Lung (tissue), 12 donors: ENCODE results near the gene MCM10. TPM values are rescaled to one million over a fixed set of nuclear protein-coding genes. Genes with fewer than 3 reads are reported as not detected.

Source experiments
- ATAC-seq: fragments of 200-7000 bp; cut with Tn5 transposase; one replicate; pipeline ENCODE4 v1.9.1; 2020; ENCODE audit warnings: moderate number of reproducible peaks; ENCODE audit not compliant: insufficient read depth, low FRiP score
- DNase-seq, 3 donors: peaks; one replicate each; pipeline ENCODE4 v3.0.0-alpha.2; 2013 to 2017
- H3K27ac ChIP-seq, 2 donors: one replicate each; pipeline ENCODE4 v1.5.1; 2013; ENCODE audit warnings: mild to moderate bottlenecking in 2 of 2, moderate library complexity in 2 of 2, control low read depth in 1 of 2, inconsistent platforms in 1 of 2, low read depth in 1 of 2, low read length in 1 of 2
- H3K27me3 ChIP-seq, 3 donors: one replicate each; pipeline ENCODE4 v1.5.1; 2013; ENCODE audit warnings: low read length in 2 of 3; ENCODE audit not compliant: control insufficient read depth in 3 of 3, insufficient read depth in 3 of 3
- H3K36me3 ChIP-seq, 4 donors: one replicate each; pipeline ENCODE4 v1.5.1; 2013; ENCODE audit warnings: low read length in 4 of 4, mild to moderate bottlenecking in 1 of 4, moderate library complexity in 1 of 4; ENCODE audit not compliant: control insufficient read depth in 4 of 4, insufficient read depth in 4 of 4
- H3K4me1 ChIP-seq, 5 donors: one replicate each; pipeline ENCODE4 v1.5.1; 2013; ENCODE audit warnings: low read length in 5 of 5, mild to moderate bottlenecking in 2 of 5, moderate library complexity in 1 of 5; ENCODE audit not compliant: control insufficient read depth in 5 of 5, insufficient read depth in 5 of 5
- H3K4me3 ChIP-seq: one replicate; pipeline ENCODE4 v1.5.1; 2013; ENCODE audit warnings: mild to moderate bottlenecking, control low read depth, moderate library complexity
- H3K9ac ChIP-seq, 2 donors: one replicate each; pipeline ENCODE4 v1.5.1; 2013; ENCODE audit warnings: low read length in 2 of 2, control low read depth in 1 of 2; ENCODE audit not compliant: insufficient read depth in 1 of 2
- H3K9me3 ChIP-seq, 4 donors: one replicate each; pipeline ENCODE4 v1.5.1; 2013; ENCODE audit warnings: low read length in 3 of 4, mild to moderate bottlenecking in 1 of 4, moderate library complexity in 1 of 4; ENCODE audit not compliant: control insufficient read depth in 4 of 4, insufficient read depth in 3 of 4
- CTCF ChIP-seq: IDR thresholded peaks from 2 replicates; pipeline ENCODE4 v1.5.1; 2012; ENCODE audit warnings: mild to moderate bottlenecking; ENCODE audit errors: control extremely low read depth, extremely low read depth
- WGBS, 2 donors: extraction: QIAGEN DNeasy Blood & Tissue Kit; methylation state at CpG; one replicate each; pipeline ENCODE4 v1.1.7; 2013; 5-methylcytosine and 5-hydroxymethylcytosine counted together
- polyA plus RNA-seq, 2 donors: library from polyadenylated mRNA; stranded (reverse); fragments of 200-250 nt; gene quantifications; one replicate each; pipeline ENCODE4 v1.2.1, GENCODE V29; 2013
- total RNA-seq, 2 donors: library from RNA; depleted of rRNA in 1 of 2; stranded (reverse); fragments of >200 nt in 1 of 2; gene quantifications; one replicate each; pipeline ENCODE4 v1.2.1, GENCODE V29; 2014 to 2021
- donor health status: control.
- donor health status: control.
- donor health status: Bipolar disorder and iron deficiency.
- donor health status: healthy.
- donor health status: DM: yes; HTN: yes; CAD: no.

MCM10 gene
- total and polyA plus RNA-seq, 4 donors, result 0.54 to 1.8 (median 1.0) TPM

DNA sequence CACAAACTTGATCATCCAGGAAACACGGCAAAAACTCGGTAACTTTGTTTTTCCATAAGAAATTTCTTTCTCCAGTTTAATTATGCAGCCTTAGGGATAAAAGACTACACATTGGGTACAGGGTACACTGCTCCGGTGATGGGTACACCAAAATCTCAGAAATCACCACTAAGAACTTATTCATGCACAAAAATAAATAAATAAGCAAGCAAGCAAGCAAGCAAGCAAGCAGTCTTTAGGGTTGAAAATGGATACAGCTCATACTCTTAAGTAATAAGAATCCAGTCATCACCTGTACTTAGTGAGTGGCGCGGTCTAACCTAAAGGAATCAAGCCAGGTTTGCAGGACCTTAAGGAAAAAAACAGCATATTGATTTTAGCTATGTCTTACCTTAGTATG is 30.0 kb downstream of the MCM10 start:
- no peak for TF ChIP-seq CTCF
- 96 to 97% methylated on average over 5 of the region's 5 CpGs for whole genome bisulfite sequencing, 2 donors
- Histone ChIP-seq H3K27ac (no peak overlapping the region), H3K4me1 (peaks cover 0 to 37% (median 0%) of the 10 kb centered on the region in 5 donors), H3K36me3 (peaks cover 0 to 3% (median 0%) of the 10 kb centered on the region in 4 donors), H3K4me3 (no peak overlapping the region), H3K9ac (peak overlapping the region in 1 of 2 donors; percentile 16), H3K27me3 (no peaks in the 10 kb centered on the region), H3K9me3 (peaks cover 0 to 4% (median 0%) of the 10 kb centered on the region in 4 donors)
- ATAC-seq (no peak), DNase-seq (no peak)

DNA sequence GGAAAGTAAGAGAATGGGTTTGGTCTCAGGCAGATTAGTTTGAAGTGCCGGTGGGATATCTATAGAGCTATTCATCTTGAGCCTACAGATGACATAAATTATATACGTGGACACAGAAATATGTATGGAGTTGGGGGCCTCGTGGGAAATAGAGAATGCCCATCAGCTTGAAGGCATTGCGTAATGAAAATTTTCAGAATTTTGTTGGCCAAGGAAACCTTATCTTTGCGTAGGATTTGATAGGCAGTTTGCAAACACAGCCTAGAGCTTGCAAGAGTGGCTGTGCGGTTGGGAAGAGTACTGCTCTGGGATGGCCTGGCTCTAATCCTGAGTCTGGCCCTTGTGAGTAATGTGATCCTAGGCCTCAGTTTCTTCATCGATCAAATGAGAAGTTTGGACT is 32.3 kb downstream of the MCM10 start:
- WGBS, 2 donors, result 94 to 96% methylated on average over 7 of the region's 7 CpGs
- peak in 1 of 3 donors; percentile 18 for DNase-seq

DNA sequence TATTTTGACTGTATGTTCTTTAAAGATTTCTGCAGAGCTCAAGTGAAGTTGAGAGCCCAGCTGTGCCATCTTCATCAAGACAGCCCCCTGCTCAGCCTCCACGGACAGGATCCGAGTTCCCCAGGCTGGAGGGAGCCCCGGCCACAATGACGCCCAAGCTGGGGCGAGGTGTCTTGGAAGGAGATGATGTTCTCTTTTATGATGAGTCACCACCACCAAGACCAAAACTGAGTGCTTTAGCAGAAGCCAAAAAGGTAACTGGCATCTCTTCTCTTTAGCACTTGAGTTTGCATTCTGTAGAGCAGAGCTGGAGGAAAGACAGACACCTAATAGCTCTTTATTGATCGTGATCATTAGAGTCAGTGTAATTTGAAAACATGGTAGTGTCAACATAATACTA is 33.7 kb downstream of the MCM10 start:
- TF ChIP-seq CTCF, result no peak
- DNase-seq, result no peak

More for the DNA sequence above, 32.3 kb downstream of the MCM10 start:
- no peak overlapping the region for H3K27ac ChIP-seq
- H3K4me1 ChIP-seq, result peaks cover 0 to 37% (median 0%) of the 10 kb centered on the region in 5 donors
- peaks cover 0 to 6% (median under 1%) of the 10 kb centered on the region in 4 donors for H3K36me3 ChIP-seq
- no peak for TF ChIP-seq CTCF
- H3K27me3 ChIP-seq, result no peaks in the 10 kb centered on the region
- ATAC-seq, result no peak
- no peaks in the 10 kb centered on the region for H3K9me3 ChIP-seq
- no peak overlapping the region for H3K9ac ChIP-seq
- no peak overlapping the region for H3K4me3 ChIP-seq

DNA sequence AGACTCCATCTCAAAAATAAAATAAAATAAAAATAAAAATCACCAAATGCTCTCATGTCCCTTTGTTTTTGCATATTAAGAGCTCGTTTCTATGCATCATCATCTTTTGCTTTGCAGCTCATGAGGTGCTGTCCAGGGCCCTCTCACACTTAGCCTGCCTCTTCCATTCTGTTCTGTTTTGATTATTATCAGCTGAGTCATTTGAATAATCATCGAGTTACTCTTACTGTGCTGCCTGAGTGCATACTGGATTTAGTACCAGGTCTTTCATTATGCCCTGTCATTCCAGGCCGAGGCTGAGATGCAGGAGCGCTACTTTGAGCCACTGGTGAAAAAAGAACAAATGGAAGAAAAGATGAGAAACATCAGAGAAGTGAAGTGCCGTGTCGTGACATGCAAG is 39.8 kb downstream of the MCM10 start:
- no peak overlapping the region for H3K4me3 ChIP-seq
- H3K36me3 ChIP-seq, result peaks cover 0 to 22% (median 4%) of the 10 kb centered on the region in 4 donors
- no peak for TF ChIP-seq CTCF
- no peaks in the 10 kb centered on the region for H3K27me3 ChIP-seq
- peaks cover 0 to 3% (median 0%) of the 10 kb centered on the region in 4 donors for H3K9me3 ChIP-seq
- WGBS, 2 donors, result 85 to 94% methylated on average over 6 of the region's 6 CpGs
- H3K9ac ChIP-seq, result no peak overlapping the region
- no peak for ATAC-seq
- no peak overlapping the region for H3K27ac ChIP-seq
- H3K4me1 ChIP-seq, result peaks cover 0 to 3% (median 0%) of the 10 kb centered on the region in 5 donors
- DNase-seq, result no peak

More for the DNA sequence above, 33.7 kb downstream of the MCM10 start:
- no peak overlapping the region for H3K9ac ChIP-seq
- peaks cover 0 to 25% (median 0%) of the 10 kb centered on the region in 5 donors for H3K4me1 ChIP-seq
- peaks cover 0 to 6% (median under 1%) of the 10 kb centered on the region in 4 donors for H3K36me3 ChIP-seq
- no peak for ATAC-seq
- H3K27ac ChIP-seq, result no peak overlapping the region
- no peak overlapping the region for H3K4me3 ChIP-seq
- H3K9me3 ChIP-seq, result no peaks in the 10 kb centered on the region
- 94% methylated on average over 6 of the region's 6 CpGs for WGBS, 2 donors
- H3K27me3 ChIP-seq, result no peaks in the 10 kb centered on the region
